NCI-H526 treated with DMSO at 0.1 percent for 48 hours (cell line): Measurements from ENCODE around the gene ROBO4.

ENCODE experiments used
- DNase-seq: peaks from one replicate; lab custom pipeline; 2025; lab: John Stamatoyannopoulos, UW

ROBO4 gene

DNA sequence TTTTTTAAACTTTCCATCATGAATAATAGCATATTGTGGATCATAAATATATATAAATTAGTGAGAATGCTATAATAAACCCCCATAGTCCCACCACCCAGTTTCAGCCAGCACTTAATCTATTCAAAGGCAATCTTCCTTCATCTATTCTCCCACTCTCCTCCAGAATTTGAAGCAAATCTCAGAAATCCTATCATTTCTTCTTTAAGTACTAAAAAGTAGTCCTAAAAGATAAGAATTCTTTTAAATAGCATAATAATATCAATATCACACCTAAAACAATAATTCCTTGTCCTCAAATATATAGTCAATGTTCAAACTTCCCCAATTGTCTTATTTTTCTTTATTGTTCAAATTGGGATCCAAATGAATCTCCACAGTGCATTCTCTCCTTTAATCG is 57.0 kb downstream of the ROBO4 start:
- DNase-seq, result no peak

- DNase-seq, result peak; percentile 41
These were observed 57.6 kb downstream of the ROBO4 start for GRCh38 chr11:124839972-124840621.

- DNase-seq, result no peak
These were observed 58.3 kb downstream of the ROBO4 start for GRCh38 chr11:124839128-124839971.

DNA sequence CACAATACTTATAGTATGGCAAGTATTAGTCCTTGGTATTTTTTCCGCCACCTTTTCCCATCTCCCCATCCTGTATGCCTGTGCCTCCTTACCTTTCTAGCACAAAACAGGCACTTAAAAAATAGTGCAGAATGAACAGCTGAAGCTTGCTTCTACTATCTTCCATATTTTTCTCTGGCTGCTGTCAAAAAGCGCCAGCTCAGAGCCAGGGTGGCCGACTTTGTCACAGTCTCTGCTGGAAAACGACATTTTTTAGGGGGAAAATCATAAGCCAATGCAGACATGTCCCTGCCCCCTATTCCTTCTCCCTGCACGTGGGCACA is 58.9 kb downstream of the ROBO4 start:
- no peak for DNase-seq

DNA sequence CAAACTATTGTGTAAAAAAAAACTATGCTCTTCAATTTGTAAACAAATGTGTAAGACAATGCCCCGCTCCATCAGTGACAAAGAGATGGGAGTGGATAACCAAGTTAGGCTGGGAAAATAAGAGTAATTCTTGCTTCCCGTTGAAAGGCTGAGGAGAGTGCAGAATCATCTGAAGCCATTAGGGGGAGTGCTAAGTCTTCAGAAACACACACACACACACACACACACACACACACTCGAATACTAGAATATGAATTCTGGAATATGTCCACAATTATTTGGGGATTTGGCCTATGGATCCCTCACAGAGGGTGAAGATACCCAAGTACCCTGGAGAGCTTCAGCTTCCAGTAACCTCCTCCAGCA is 60.2 kb downstream of the ROBO4 start:
- peak; percentile 96 for DNase-seq

DNA sequence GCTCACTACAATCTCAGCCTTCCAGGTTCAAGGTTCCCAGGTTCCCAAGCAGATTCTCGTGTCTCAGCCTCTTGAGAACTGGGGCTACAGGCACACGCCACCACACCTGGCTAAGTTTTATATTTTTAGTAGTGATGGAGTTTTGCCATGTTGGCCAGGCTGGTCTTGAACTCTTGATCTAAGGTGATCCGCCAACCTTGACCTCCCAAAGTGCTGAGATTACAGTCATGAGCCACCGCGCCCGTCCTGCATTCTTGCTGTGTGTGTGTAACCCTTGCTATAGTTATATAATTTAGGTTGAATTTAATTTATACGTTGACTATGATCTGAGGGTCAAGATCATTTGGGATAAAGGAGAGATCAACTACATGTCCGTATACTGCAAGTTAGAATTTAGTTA is 61.7 kb downstream of the ROBO4 start:
- no peak for DNase-seq

DNA sequence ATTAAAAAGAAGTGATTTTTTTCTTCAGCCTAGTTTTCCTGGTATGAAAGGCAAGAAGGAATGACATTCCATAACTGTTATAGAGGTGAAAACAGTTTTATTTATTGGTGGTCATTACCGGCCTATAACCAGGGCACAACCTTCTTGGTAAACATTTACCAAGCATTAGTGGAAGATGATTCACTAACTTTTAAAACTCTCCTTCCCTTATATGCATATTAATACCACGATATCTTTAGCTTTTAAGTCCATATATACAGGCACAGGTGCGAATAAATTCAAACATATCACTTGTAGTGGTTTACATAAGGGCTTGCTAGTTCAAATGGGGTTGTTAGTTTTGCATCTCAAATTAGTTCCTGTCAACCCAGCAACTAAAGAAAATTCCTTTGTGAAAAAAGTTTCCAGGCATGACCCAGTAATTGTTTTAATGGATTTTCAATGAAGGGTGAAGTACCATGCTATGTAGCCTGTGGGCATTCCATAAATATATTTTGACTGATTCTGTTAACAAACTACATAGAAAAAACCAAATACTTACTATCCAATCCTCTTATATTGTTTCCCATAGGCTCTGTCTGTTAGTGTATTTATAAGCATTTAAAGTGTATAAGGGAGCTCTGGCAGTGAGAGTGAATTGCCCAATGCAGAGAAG is 63.0 kb downstream of the ROBO4 start:
- DNase-seq, result peak; percentile 80
